DMS53 (cell line): ENCODE data around the gene CEP128.

Experiments
- DNase-seq: peaks from one replicate; lab custom pipeline; 2025; lab: John Stamatoyannopoulos, UW

The CEP128 gene

GRCh38 chr14:80664576-80664975, 277.0 kb downstream of the CEP128 start:
- no peak for DNase-seq

GRCh38 chr14:80663541-80663940, 278.0 kb downstream of the CEP128 start:
- DNase-seq, result no peak

GRCh38 chr14:80659783-80660182, 281.8 kb downstream of the CEP128 start:
- no peak for DNase-seq

- DNase-seq, result no peak
Measured at GRCh38 chr14:80658733-80659132, 282.8 kb downstream of the CEP128 start.

GRCh38 chr14:80658155-80658554, 283.4 kb downstream of the CEP128 start:
- DNase-seq, result no peak

- DNase-seq, result no peak
Measured at GRCh38 chr14:80653956-80654355, 287.6 kb downstream of the CEP128 start.

- no peak for DNase-seq
Measured at GRCh38 chr14:80645667-80646413, 295.7 kb downstream of the CEP128 start.

- DNase-seq, result no peak
Measured at GRCh38 chr14:80644826-80645225, 296.7 kb downstream of the CEP128 start.

- no peak for DNase-seq
Measured at GRCh38 chr14:80638620-80639515, 302.7 kb downstream of the CEP128 start.

- no peak for DNase-seq
Measured at GRCh38 chr14:80637756-80638619, 303.6 kb downstream of the CEP128 start.

GRCh38 chr14:80636071-80636470, 305.5 kb downstream of the CEP128 start:
- peak; percentile 22 for DNase-seq

- no peak for DNase-seq
Measured at GRCh38 chr14:80634106-80634758, 307.3 kb downstream of the CEP128 start.

GRCh38 chr14:80629606-80630005, 311.9 kb downstream of the CEP128 start:
- no peak for DNase-seq

- no peak for DNase-seq
Measured at GRCh38 chr14:80628547-80628946, 313.0 kb downstream of the CEP128 start.

GRCh38 chr14:80627745-80628144, 313.8 kb downstream of the CEP128 start:
- DNase-seq, result no peak

- no peak for DNase-seq
Measured at GRCh38 chr14:80624581-80624980, 317.0 kb downstream of the CEP128 start.

- peak; percentile 12 for DNase-seq
Measured at GRCh38 chr14:80621701-80622100, 319.8 kb downstream of the CEP128 start.

- no peak for DNase-seq
Measured at GRCh38 chr14:80620434-80620833, 321.1 kb downstream of the CEP128 start.

- DNase-seq, result no peak
Measured at GRCh38 chr14:80618751-80619329, 322.7 kb downstream of the CEP128 start.

GRCh38 chr14:80615831-80616230, 325.7 kb downstream of the CEP128 start:
- no peak for DNase-seq

- no peak for DNase-seq
Measured at GRCh38 chr14:80609055-80609454, 332.5 kb downstream of the CEP128 start.
